Measurements from ENCODE around the gene REPS2. TPM values are rescaled to one million over a fixed set of nuclear protein-coding genes. Genes with fewer than 3 reads are reported as not detected.

Gene REPS2
- polyA plus RNA-seq, 3 donors: 2.1 to 4.7 (median 3.6) TPM

DNA sequence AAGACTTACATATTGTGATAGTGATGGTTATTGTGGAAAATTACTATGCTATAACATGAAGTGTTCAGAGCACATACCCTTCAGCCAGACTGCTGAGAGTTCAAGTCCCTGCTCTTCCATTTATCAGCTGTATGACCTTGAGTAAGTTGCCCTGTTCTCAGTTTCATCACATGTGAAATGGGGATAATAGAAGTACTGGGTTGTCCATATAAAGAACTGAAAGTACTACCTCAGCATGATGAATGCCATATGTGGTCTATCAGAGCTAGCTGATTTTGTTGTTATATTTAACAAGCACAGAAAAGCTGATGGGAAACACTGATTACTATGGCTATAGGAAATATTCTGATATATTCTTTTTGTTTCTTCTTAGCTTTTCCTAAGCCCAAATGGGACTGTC lies 115.6 kb downstream of the REPS2 start:
- intact Hi-C loops (cut with micrococcal nuclease): no loop called here
- H3K36me3 Mint-ChIP-seq: peaks cover 8 to 9% of the 10 kb centered on the region in 2 donors

DNA sequence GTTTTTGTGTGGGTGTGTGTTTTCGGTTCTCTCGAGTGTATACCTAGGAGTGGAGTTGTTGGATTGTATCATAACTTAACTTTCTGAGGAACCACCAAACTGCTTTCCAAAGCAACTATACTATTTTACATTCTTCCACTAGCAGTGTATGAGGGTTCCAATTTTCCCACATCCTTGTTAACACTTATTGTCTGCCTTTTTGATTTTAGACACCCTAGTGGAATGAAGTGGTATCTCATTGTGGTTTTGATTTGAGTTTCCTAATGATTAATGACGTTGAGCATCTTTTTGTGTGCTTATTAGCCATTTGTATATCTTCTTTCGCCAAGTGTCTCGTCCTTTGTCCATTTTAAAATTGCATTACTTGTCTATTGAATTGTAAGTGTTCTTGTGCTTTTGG lies 118.6 kb downstream of the REPS2 start:
- Histone ChIP-seq H3K79me2 (ENCODE audit: insufficient read depth, low read length) (no peaks in the 10 kb centered on the region), H3K36me3 (replicated peaks in 1 of 2; ENCODE audit: control insufficient read depth in 1 of 2, insufficient read depth in 2 of 2, low read length in 2 of 2) (peaks cover 0 to 2% of the 10 kb centered on the region in 2 donors), H4K20me1 (ENCODE audit: insufficient read depth, low read length) (no peaks in the 10 kb centered on the region), H3K4me2 (replicated peaks; ENCODE audit: extremely low read depth, low read length, poor library complexity, severe bottlenecking) (no peak overlapping the region), H3K4me3 (replicated peaks in 1 of 3; ENCODE audit: low read depth in 2 of 3, low read length in 3 of 3) (no peak overlapping the region), H3K27ac (ENCODE audit: low read depth in 1 of 2, low read length in 2 of 2) (no peak overlapping the region), H3K9me3 (replicated peaks in 1 of 2; ENCODE audit: control insufficient read depth in 1 of 2, insufficient read depth in 1 of 2, low read length in 2 of 2) (no peaks in the 10 kb centered on the region), H3K27me3 (ENCODE audit: control insufficient read depth in 2 of 2, insufficient read depth in 2 of 2, low read length in 2 of 2) (peaks cover 0 to 13% of the 10 kb centered on the region in 2 donors), H3K9ac (ENCODE audit: insufficient read depth, low read length, poor library complexity, severe bottlenecking) (no peak overlapping the region), H2AFZ (ENCODE audit: insufficient read depth, low read depth, low read length, poor library complexity, severe bottlenecking) (no peak overlapping the region), H3K4me1 (ENCODE audit: control insufficient read depth in 1 of 2, insufficient read depth in 2 of 2, low read length in 2 of 2) (no peaks in the 10 kb centered on the region)
- Mint-ChIP-seq H3K4me3 (no peak overlapping the region), H3K9me3 (no peaks in the 10 kb centered on the region), H3K36me3 (peaks cover 8 to 11% of the 10 kb centered on the region in 2 donors), H3K27me3 (ENCODE audit: low read depth in 3 of 3) (peaks cover 0 to 20% (median 0%) of the 10 kb centered on the region in 3 donors), H3K4me1 (no peaks in the 10 kb centered on the region), H3K27ac (no peak overlapping the region)
- DNase-seq: no peak
- no CpG with 5 or more reads among the region's 5 CpGs for WGBS (ENCODE audit: insufficient coverage)
- intact Hi-C loops (cut with micrococcal nuclease): no loop called here
- TF ChIP-seq, protein P1, sequence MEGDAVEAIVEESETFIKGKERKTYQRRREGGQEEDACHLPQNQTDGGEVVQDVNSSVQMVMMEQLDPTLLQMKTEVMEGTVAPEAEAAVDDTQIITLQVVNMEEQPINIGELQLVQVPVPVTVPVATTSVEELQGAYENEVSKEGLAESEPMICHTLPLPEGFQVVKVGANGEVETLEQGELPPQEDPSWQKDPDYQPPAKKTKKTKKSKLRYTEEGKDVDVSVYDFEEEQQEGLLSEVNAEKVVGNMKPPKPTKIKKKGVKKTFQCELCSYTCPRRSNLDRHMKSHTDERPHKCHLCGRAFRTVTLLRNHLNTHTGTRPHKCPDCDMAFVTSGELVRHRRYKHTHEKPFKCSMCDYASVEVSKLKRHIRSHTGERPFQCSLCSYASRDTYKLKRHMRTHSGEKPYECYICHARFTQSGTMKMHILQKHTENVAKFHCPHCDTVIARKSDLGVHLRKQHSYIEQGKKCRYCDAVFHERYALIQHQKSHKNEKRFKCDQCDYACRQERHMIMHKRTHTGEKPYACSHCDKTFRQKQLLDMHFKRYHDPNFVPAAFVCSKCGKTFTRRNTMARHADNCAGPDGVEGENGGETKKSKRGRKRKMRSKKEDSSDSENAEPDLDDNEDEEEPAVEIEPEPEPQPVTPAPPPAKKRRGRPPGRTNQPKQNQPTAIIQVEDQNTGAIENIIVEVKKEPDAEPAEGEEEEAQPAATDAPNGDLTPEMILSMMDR (IDR thresholded peaks at IDR 0.05): peak; percentile 9

More for the DNA sequence above, 115.6 kb downstream of the REPS2 start:
- peaks cover 0 to 18% (median 0%) of the 10 kb centered on the region in 3 donors for H3K27me3 Mint-ChIP-seq (ENCODE audit: low read depth in 3 of 3)
- Histone ChIP-seq H2AFZ (ENCODE audit: insufficient read depth, low read depth, low read length, poor library complexity, severe bottlenecking) (no peak overlapping the region), H3K27ac (ENCODE audit: low read depth in 1 of 2, low read length in 2 of 2) (no peak overlapping the region), H3K36me3 (replicated peaks in 1 of 2; ENCODE audit: control insufficient read depth in 1 of 2, insufficient read depth in 2 of 2, low read length in 2 of 2) (no peaks in the 10 kb centered on the region), H3K79me2 (ENCODE audit: insufficient read depth, low read length) (no peaks in the 10 kb centered on the region), H3K27me3 (ENCODE audit: control insufficient read depth in 2 of 2, insufficient read depth in 2 of 2, low read length in 2 of 2) (peaks cover 0 to 13% of the 10 kb centered on the region in 2 donors), H3K4me3 (replicated peaks in 1 of 3; ENCODE audit: low read depth in 2 of 3, low read length in 3 of 3) (no peak overlapping the region), H3K4me1 (ENCODE audit: control insufficient read depth in 1 of 2, insufficient read depth in 2 of 2, low read length in 2 of 2) (no peaks in the 10 kb centered on the region), H4K20me1 (ENCODE audit: insufficient read depth, low read length) (no peaks in the 10 kb centered on the region), H3K9ac (ENCODE audit: insufficient read depth, low read length, poor library complexity, severe bottlenecking) (no peak overlapping the region), H3K4me2 (replicated peaks; ENCODE audit: extremely low read depth, low read length, poor library complexity, severe bottlenecking) (no peak overlapping the region), H3K9me3 (replicated peaks in 1 of 2; ENCODE audit: control insufficient read depth in 1 of 2, insufficient read depth in 1 of 2, low read length in 2 of 2) (no peaks in the 10 kb centered on the region)
- H3K9me3 Mint-ChIP-seq: no peaks in the 10 kb centered on the region
- no peak for DNase-seq
- no peak overlapping the region for H3K27ac Mint-ChIP-seq
- no peak overlapping the region for H3K4me3 Mint-ChIP-seq
- TF ChIP-seq, protein P1 (IDR thresholded peaks at IDR 0.05): no peak
- H3K4me1 Mint-ChIP-seq: no peaks in the 10 kb centered on the region
